HCT116 (cell line): Measurements from ENCODE around the gene CLRN3. TPM values are rescaled to one million over a fixed set of nuclear protein-coding genes. Genes with fewer than 3 reads are reported as not detected.
A peak's percentile ranks its signal among the peaks of the same experiment; 100 is the strongest.

ENCODE experiments used
- ATAC-seq: fragments of 200-7000 bp; cut with Tn5 transposase; 2 replicates; pipeline ENCODE4 v1.9.1; 2020; ENCODE audit warnings: mild to moderate bottlenecking, moderate library complexity
- BruUV-seq: library from RNA; stranded (reverse); fragments of 400-500 nt; replicated peaks from 2 replicates; lab custom pipeline; 2021; lab: Mats Ljungman, UMichigan
- CTCF ChIA-PET: fragments of 300-600 bp; sonication (Branson Sonifier 250); formaldehyde crosslinking; loops from one replicate; lab custom pipeline; 2021; ENCODE audit warnings: antibody characterized with exemption; lab: Charles Lee
- POLR2A ChIA-PET: fragments of 300-600, 350-600 bp; sonication (Branson Sonifier 250); formaldehyde crosslinking; loops from one replicate; lab custom pipeline; 2021; ENCODE audit warnings: antibody characterized with exemption; lab: Charles Lee
- RAD21 ChIA-PET, 2 experiments: fragments of 300-600 bp; sonication (Branson Sonifier 250); formaldehyde crosslinking; loops; one replicate each; lab custom pipeline; 2023; ENCODE audit warnings: low total read pairs in 2 of 2; ENCODE audit not compliant: uncharacterized antibody in 2 of 2, unreplicated experiment in 2 of 2, low non-redundant PET in 1 of 2; lab: Charles Lee
- DNase-seq: peaks from one replicate; pipeline ENCODE4 v3.0.0-alpha.2; 2010; ENCODE audit warnings: low read depth, low spot score
- H2AFZ ChIP-seq: fragments of 200-600 bp; shearing (Covaris generic), sonication (generic); 2 replicates; pipeline ENCODE4 v1.6.1; 2017; ENCODE audit warnings: low read depth, mixed run types, mixed read lengths, antibody characterized with exemption, low read length; ENCODE audit not compliant: poor library complexity, severe bottlenecking
- H3K27ac ChIP-seq: 2 replicates; pipeline ENCODE4 v1.5.1; 2012; ENCODE audit warnings: low read depth, low read length
- H3K27me3 ChIP-seq: fragments of 200-600 bp; sonication (generic); 2 replicates; pipeline ENCODE4 v1.6.1; 2016; ENCODE audit warnings: mixed run types, low read length, mixed read lengths; ENCODE audit not compliant: insufficient read depth
- H3K36me3 ChIP-seq, 2 experiments: fragments of 200-500 bp in 1 of 2; fragments of 200-600 bp in 1 of 2; sonication (Bioruptor generic) in 1 of 2; sonication (generic) in 1 of 2; 2 replicates each; pipeline versions ENCODE4 v1.5.1 to v1.6.1; 2014 to 2016; ENCODE audit warnings: low read length in 2 of 2, inconsistent platforms in 1 of 2, mixed read lengths in 1 of 2, mixed run types in 1 of 2; ENCODE audit not compliant: insufficient read depth in 2 of 2, control insufficient read depth in 1 of 2
- H3K4me1 ChIP-seq, 2 experiments: fragments of 200-600 bp in 1 of 2; sonication (generic) in 1 of 2; 2 replicates each; pipeline versions ENCODE4 v1.5.1 to v1.6.1; 2012 to 2017; ENCODE audit warnings: low read length in 2 of 2, inconsistent platforms in 1 of 2, mild to moderate bottlenecking in 1 of 2, mixed read lengths in 1 of 2, mixed run types in 1 of 2, moderate library complexity in 1 of 2; ENCODE audit not compliant: insufficient read depth in 2 of 2, control insufficient read depth in 1 of 2
- H3K4me2 ChIP-seq: fragments of 200-600 bp; sonication (generic); 2 replicates; pipeline ENCODE4 v1.6.1; 2017; ENCODE audit warnings: mixed run types, low read length, mixed read lengths
- H3K4me3 ChIP-seq, 2 experiments: fragments of 200-600 bp in 1 of 2; sonication (generic) in 1 of 2; replicated peaks in 1 of 2; 2 replicates each; pipeline ENCODE4 v1.5.1; 2011 to 2016; ENCODE audit warnings: low read length in 2 of 2, control low read depth in 1 of 2, low read depth in 1 of 2, mild to moderate bottlenecking in 1 of 2, mixed read lengths in 1 of 2, mixed run types in 1 of 2
- H3K79me2 ChIP-seq: fragments of 200-600 bp; sonication (generic); 2 replicates; pipeline ENCODE4 v1.6.1; 2017; ENCODE audit warnings: mild to moderate bottlenecking, mixed run types, low read length, moderate library complexity, mixed read lengths; ENCODE audit not compliant: insufficient read depth
- H3K9ac ChIP-seq: fragments of 200-600 bp; sonication (generic); 2 replicates; pipeline ENCODE4 v1.6.1; 2016; ENCODE audit warnings: low read length, mixed read lengths
- H3K9me2 ChIP-seq: fragments of 200-600 bp; sonication (generic), shearing (Covaris generic); 2 replicates; pipeline ENCODE4 v1.6.1; 2017; ENCODE audit warnings: mixed run types, mild to moderate bottlenecking, moderate library complexity; ENCODE audit not compliant: insufficient read depth
- H3K9me3 ChIP-seq, 2 experiments: fragments of 200-500 bp in 1 of 2; fragments of 200-600 bp in 1 of 2; sonication (Bioruptor generic) in 1 of 2; sonication (generic) in 1 of 2; 2 replicates each; pipeline ENCODE4 v1.6.1; 2014 to 2017; ENCODE audit warnings: low read length in 2 of 2, mixed read lengths in 2 of 2, inconsistent platforms in 1 of 2, low read depth in 1 of 2, mild to moderate bottlenecking in 1 of 2, mixed run types in 1 of 2, moderate library complexity in 1 of 2; ENCODE audit not compliant: control insufficient read depth in 1 of 2, insufficient read depth in 1 of 2
- H4K20me1 ChIP-seq: fragments of 200-600 bp; sonication (generic), shearing (Covaris generic); 2 replicates; pipeline ENCODE4 v1.6.1; 2017; ENCODE audit warnings: mixed run types, mild to moderate bottlenecking, moderate library complexity; ENCODE audit not compliant: insufficient read depth
- CTCF ChIP-seq, 3 experiments: fragments of 200-600 bp in 1 of 3; sonication (generic) in 1 of 3; IDR thresholded peaks in 2 of 3; conservative IDR thresholded peaks in 1 of 3; 2 replicates each; pipeline ENCODE4 v1.5.1; 2012 to 2017; ENCODE audit warnings: low read depth in 2 of 3, low read length in 2 of 3, antibody characterized with exemption in 1 of 3, borderline replicate concordance in 1 of 3, control low read depth in 1 of 3, mild to moderate bottlenecking in 1 of 3, mixed read lengths in 1 of 3, mixed run types in 1 of 3, moderate library complexity in 1 of 3; ENCODE audit not compliant: insufficient read depth in 1 of 3
- EGR1 ChIP-seq: IDR thresholded peaks from 2 replicates; pipeline ENCODE4 v1.6.1; 2012; ENCODE audit warnings: low read depth
- ELF1 ChIP-seq: IDR thresholded peaks from 2 replicates; pipeline ENCODE4 v1.6.1; 2012; ENCODE audit warnings: low read depth, borderline replicate concordance
- EZH2 ChIP-seq: fragments of 200-600 bp; sonication (generic); IDR thresholded peaks from 2 replicates; pipeline ENCODE4 v1.6.1; 2017; ENCODE audit warnings: antibody characterized with exemption, mixed run types
- FOSL1 ChIP-seq: IDR thresholded peaks from 2 replicates; pipeline ENCODE4 v1.6.1; 2012; ENCODE audit warnings: low read depth
- POLR2AphosphoS5 ChIP-seq: IDR thresholded peaks from 2 replicates; pipeline ENCODE4 v1.6.1; 2011; ENCODE audit warnings: mild to moderate bottlenecking, low read depth, low read length, moderate library complexity
- RAD21 ChIP-seq: IDR thresholded peaks from 2 replicates; pipeline ENCODE4 v1.6.1; 2012; ENCODE audit warnings: low read depth, mild to moderate bottlenecking
- SIN3A ChIP-seq: IDR thresholded peaks from 2 replicates; pipeline ENCODE4 v1.6.1; 2012; ENCODE audit warnings: low read depth
- SRF ChIP-seq: IDR thresholded peaks from 2 replicates; pipeline ENCODE4 v1.6.1; 2012; ENCODE audit warnings: low read depth
- TCF7L2 ChIP-seq: IDR thresholded peaks from 2 replicates; pipeline ENCODE4 v1.7.0; 2011; ENCODE audit warnings: borderline replicate concordance, inconsistent platforms; ENCODE audit not compliant: insufficient read depth, insufficient read length; ENCODE audit errors: extremely low read depth
- YY1 ChIP-seq: IDR thresholded peaks from 2 replicates; pipeline ENCODE4 v1.6.1; 2011; ENCODE audit warnings: low read length, low read depth, moderate library complexity, mild to moderate bottlenecking; ENCODE audit not compliant: insufficient replicate concordance; ENCODE audit errors: extremely low read depth
- ZFX ChIP-seq: fragments of 450-650 bp; IDR thresholded peaks from 2 replicates; pipeline ENCODE4 v1.6.1; 2017
- ZNF274 ChIP-seq: fragments of 200-500 bp; sonication (Bioruptor generic); IDR thresholded peaks from 2 replicates; pipeline ENCODE4 v1.6.1; 2014; ENCODE audit warnings: mild to moderate bottlenecking, low read depth, low read length, inconsistent platforms
- intact Hi-C: fragments of 100-400 bp; cut with micrococcal nuclease; formaldehyde crosslinking; loops from 2 replicates; pipeline ENCODE4 v1.10.0; 2022
- total RNA-seq: library from RNA; stranded (reverse); gene quantifications from one replicate; pipeline ENCODE4 v1.2.1, GENCODE V29; 2021; ENCODE audit not compliant: unreplicated experiment
- TF ChIP-seq, protein P1 (sequence below): IDR thresholded peaks from 2 replicates; pipeline ENCODE4 v1.6.1; 2012; ENCODE audit warnings: low read depth
- TF ChIP-seq, protein P2 (sequence below): IDR thresholded peaks from 2 replicates; pipeline ENCODE4 v1.6.1; 2011; ENCODE audit warnings: mild to moderate bottlenecking, low read length, moderate library complexity; ENCODE audit not compliant: insufficient replicate concordance; ENCODE audit errors: extremely low read depth

Gene CLRN3
- total RNA-seq, 1 experiment from 2014 or later = 0.39 TPM

DNA sequence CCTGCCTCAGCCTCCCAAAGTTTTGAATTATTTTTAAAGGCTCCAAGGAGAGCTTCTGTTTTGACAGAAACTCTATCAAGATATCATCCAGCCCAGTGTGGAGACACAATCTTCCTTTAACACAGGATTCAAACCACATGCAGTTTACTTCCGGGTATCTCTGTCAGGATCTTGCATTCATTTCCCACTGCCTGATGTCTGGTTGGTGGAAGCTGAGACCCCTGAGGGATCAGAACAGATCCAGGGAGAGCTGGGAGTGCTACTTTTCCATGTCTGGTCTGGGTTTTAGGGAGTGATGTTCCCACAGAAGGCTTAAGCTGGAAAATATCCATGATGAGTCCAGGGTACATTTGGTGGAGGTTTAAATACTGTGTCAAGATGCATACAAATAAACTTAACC is 30.9 kb upstream of the CLRN3 start:
- POLR2A ChIA-PET = no interaction called here
- Histone ChIP-seq H2AFZ (no peak overlapping the region), H4K20me1 (no peaks in the 10 kb centered on the region), H3K27me3 (no peaks in the 10 kb centered on the region), H3K79me2 (no peaks in the 10 kb centered on the region), H3K9ac (peak overlapping the region; percentile 38), H3K4me1 (peaks cover 34 to 79% of the 10 kb centered on the region in 2 experiments), H3K36me3 (no peaks in the 10 kb centered on the region), H3K4me2 (peak overlapping the region; percentile 90), H3K9me3 (no peaks in the 10 kb centered on the region), H3K4me3 (no peak overlapping the region; a peak in 1 of 4 replicates), H3K9me2 (no peaks in the 10 kb centered on the region; the same call in 1 of the 2 replicates), H3K27ac (peak overlapping the region; percentile 35)
- BruUV-seq = no TSS peak
- intact Hi-C loops = no loop called here
- no peak for ATAC-seq
- RAD21 ChIA-PET = no interaction called here
- no peak for DNase-seq
- TF ChIP-seq, protein P1, sequence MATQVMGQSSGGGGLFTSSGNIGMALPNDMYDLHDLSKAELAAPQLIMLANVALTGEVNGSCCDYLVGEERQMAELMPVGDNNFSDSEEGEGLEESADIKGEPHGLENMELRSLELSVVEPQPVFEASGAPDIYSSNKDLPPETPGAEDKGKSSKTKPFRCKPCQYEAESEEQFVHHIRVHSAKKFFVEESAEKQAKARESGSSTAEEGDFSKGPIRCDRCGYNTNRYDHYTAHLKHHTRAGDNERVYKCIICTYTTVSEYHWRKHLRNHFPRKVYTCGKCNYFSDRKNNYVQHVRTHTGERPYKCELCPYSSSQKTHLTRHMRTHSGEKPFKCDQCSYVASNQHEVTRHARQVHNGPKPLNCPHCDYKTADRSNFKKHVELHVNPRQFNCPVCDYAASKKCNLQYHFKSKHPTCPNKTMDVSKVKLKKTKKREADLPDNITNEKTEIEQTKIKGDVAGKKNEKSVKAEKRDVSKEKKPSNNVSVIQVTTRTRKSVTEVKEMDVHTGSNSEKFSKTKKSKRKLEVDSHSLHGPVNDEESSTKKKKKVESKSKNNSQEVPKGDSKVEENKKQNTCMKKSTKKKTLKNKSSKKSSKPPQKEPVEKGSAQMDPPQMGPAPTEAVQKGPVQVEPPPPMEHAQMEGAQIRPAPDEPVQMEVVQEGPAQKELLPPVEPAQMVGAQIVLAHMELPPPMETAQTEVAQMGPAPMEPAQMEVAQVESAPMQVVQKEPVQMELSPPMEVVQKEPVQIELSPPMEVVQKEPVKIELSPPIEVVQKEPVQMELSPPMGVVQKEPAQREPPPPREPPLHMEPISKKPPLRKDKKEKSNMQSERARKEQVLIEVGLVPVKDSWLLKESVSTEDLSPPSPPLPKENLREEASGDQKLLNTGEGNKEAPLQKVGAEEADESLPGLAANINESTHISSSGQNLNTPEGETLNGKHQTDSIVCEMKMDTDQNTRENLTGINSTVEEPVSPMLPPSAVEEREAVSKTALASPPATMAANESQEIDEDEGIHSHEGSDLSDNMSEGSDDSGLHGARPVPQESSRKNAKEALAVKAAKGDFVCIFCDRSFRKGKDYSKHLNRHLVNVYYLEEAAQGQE = no peak
- TF ChIP-seq ZFX (no peak), EZH2 (no peak), ZNF274 (no peak), SIN3A (no peak), RAD21 (no peak), TCF7L2 (no peak), CTCF (IDR thresholded peaks at IDR 0.05 in 2 of 3, conservative IDR thresholded peaks at IDR 0.05 in 1 of 3; ENCODE audit: borderline replicate concordance in 1 of 3, insufficient read depth in 1 of 3, low read depth in 2 of 3, low read length in 2 of 3) (no peak), EGR1 (no peak), POLR2AphosphoS5 (no peak), YY1 (no peak), SRF (no peak), ELF1 (no peak), FOSL1 (no peak)
- TF ChIP-seq, protein P2, sequence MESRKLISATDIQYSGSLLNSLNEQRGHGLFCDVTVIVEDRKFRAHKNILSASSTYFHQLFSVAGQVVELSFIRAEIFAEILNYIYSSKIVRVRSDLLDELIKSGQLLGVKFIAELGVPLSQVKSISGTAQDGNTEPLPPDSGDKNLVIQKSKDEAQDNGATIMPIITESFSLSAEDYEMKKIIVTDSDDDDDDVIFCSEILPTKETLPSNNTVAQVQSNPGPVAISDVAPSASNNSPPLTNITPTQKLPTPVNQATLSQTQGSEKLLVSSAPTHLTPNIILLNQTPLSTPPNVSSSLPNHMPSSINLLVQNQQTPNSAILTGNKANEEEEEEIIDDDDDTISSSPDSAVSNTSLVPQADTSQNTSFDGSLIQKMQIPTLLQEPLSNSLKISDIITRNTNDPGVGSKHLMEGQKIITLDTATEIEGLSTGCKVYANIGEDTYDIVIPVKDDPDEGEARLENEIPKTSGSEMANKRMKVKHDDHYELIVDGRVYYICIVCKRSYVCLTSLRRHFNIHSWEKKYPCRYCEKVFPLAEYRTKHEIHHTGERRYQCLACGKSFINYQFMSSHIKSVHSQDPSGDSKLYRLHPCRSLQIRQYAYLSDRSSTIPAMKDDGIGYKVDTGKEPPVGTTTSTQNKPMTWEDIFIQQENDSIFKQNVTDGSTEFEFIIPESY = no peak
- CTCF ChIA-PET = interaction anchor here (0.7 to 1.6 kb wide), 2 partner anchors 88 to 439 kb away, joined by 4 to 6 read pairs; no protein-coding TSS in a partner anchor
